GM23338 (cell line): ENCODE results near the gene NABP1.

Experiments used
- EZH2 ChIP-seq: fragments of 200-600 bp; sonication (generic); IDR thresholded peaks from one replicate; pipeline ENCODE4 v1.8.0; 2017; ENCODE audit warnings: antibody characterized with exemption, mild to moderate bottlenecking, low read depth; ENCODE audit not compliant: unreplicated experiment
- EZH2phosphoT487 ChIP-seq: fragments of 200-600 bp; sonication (generic); IDR thresholded peaks from one replicate; pipeline ENCODE4 v1.8.1; 2018; ENCODE audit warnings: antibody characterized with exemption; ENCODE audit not compliant: unreplicated experiment
- JUNB ChIP-seq: IDR thresholded peaks from one replicate; pipeline ENCODE4 v1.6.1; 2016; ENCODE audit warnings: antibody characterized with exemption; ENCODE audit not compliant: unreplicated experiment
- NANOG ChIP-seq: IDR thresholded peaks from 2 replicates; pipeline ENCODE4 v1.6.1; 2016; ENCODE audit warnings: antibody characterized with exemption, borderline replicate concordance
- POLR2AphosphoS5 ChIP-seq: IDR thresholded peaks from 2 replicates; pipeline ENCODE4 v1.6.1; 2016; ENCODE audit warnings: antibody characterized with exemption, low read depth
- STAT1 ChIP-seq: IDR thresholded peaks from one replicate; pipeline ENCODE4 v1.6.1; 2016; ENCODE audit warnings: antibody characterized with exemption; ENCODE audit not compliant: unreplicated experiment
- ZNF114 ChIP-seq: fragments of 250-450 bp; sonication (Bioruptor Pico); IDR thresholded peaks from 2 replicates; pipeline ENCODE4 v1.5.0; 2020; ENCODE audit warnings: mild to moderate bottlenecking, moderate library complexity
- TF ChIP-seq, protein P1 (sequence below), 2 experiments: fragments of 200-600 bp in 1 of 2; sonication (generic) in 1 of 2; conservative IDR thresholded peaks; 2 replicates each; pipeline versions ENCODE4 v1.5.1 to v1.6.1; 2016 to 2017; ENCODE audit warnings: antibody characterized with exemption in 2 of 2, low read depth in 2 of 2, mild to moderate bottlenecking in 2 of 2, moderate library complexity in 1 of 2
- TF ChIP-seq, protein P2 (sequence below): IDR thresholded peaks from one replicate; pipeline ENCODE4 v1.6.1; 2018; ENCODE audit warnings: antibody characterized with exemption; ENCODE audit not compliant: unreplicated experiment
- TF ChIP-seq, protein P3 (sequence below): fragments of 250-450 bp; sonication (Bioruptor Pico); IDR thresholded peaks from 2 replicates; pipeline ENCODE4 v1.5.0; 2020; ENCODE audit warnings: mild to moderate bottlenecking, moderate library complexity
- TF ChIP-seq, protein P4 (sequence below): IDR thresholded peaks from 2 replicates; pipeline ENCODE4 v1.6.1; 2016; ENCODE audit warnings: antibody characterized with exemption

DNA sequence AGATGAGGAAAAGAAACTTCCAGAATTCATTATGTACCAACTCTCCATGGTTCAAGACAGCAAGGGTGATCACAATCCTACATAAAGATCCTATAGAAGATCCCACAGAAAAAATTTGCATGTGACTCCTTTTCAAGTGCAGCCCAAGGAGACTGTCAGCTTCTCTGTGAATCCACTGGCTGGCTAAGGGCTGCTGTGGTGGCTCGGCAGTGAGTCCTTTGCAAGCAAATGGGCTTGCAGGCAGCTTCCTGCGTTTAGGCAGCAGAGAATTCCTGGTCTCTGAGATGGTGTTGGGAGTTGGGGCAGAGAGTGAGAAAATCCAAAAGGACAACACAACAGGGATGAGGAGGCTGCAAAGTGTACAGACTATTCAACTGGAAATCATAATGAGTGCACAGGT lies 43.4 kb downstream of the NABP1 start:
- TF ChIP-seq, protein P1, sequence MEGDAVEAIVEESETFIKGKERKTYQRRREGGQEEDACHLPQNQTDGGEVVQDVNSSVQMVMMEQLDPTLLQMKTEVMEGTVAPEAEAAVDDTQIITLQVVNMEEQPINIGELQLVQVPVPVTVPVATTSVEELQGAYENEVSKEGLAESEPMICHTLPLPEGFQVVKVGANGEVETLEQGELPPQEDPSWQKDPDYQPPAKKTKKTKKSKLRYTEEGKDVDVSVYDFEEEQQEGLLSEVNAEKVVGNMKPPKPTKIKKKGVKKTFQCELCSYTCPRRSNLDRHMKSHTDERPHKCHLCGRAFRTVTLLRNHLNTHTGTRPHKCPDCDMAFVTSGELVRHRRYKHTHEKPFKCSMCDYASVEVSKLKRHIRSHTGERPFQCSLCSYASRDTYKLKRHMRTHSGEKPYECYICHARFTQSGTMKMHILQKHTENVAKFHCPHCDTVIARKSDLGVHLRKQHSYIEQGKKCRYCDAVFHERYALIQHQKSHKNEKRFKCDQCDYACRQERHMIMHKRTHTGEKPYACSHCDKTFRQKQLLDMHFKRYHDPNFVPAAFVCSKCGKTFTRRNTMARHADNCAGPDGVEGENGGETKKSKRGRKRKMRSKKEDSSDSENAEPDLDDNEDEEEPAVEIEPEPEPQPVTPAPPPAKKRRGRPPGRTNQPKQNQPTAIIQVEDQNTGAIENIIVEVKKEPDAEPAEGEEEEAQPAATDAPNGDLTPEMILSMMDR (conservative IDR thresholded peaks at IDR 0.05; ENCODE audit: low read depth in 2 of 2), result no peak
- TF ChIP-seq, protein P2, sequence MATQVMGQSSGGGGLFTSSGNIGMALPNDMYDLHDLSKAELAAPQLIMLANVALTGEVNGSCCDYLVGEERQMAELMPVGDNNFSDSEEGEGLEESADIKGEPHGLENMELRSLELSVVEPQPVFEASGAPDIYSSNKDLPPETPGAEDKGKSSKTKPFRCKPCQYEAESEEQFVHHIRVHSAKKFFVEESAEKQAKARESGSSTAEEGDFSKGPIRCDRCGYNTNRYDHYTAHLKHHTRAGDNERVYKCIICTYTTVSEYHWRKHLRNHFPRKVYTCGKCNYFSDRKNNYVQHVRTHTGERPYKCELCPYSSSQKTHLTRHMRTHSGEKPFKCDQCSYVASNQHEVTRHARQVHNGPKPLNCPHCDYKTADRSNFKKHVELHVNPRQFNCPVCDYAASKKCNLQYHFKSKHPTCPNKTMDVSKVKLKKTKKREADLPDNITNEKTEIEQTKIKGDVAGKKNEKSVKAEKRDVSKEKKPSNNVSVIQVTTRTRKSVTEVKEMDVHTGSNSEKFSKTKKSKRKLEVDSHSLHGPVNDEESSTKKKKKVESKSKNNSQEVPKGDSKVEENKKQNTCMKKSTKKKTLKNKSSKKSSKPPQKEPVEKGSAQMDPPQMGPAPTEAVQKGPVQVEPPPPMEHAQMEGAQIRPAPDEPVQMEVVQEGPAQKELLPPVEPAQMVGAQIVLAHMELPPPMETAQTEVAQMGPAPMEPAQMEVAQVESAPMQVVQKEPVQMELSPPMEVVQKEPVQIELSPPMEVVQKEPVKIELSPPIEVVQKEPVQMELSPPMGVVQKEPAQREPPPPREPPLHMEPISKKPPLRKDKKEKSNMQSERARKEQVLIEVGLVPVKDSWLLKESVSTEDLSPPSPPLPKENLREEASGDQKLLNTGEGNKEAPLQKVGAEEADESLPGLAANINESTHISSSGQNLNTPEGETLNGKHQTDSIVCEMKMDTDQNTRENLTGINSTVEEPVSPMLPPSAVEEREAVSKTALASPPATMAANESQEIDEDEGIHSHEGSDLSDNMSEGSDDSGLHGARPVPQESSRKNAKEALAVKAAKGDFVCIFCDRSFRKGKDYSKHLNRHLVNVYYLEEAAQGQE, result no peak
- TF ChIP-seq NANOG (no peak), POLR2AphosphoS5 (no peak), JUNB (no peak), EZH2 (no peak), STAT1 (no peak), ZNF114 (CRISPR knock-in tag) (no peak), EZH2phosphoT487 (no peak)
- TF ChIP-seq, protein P3, sequence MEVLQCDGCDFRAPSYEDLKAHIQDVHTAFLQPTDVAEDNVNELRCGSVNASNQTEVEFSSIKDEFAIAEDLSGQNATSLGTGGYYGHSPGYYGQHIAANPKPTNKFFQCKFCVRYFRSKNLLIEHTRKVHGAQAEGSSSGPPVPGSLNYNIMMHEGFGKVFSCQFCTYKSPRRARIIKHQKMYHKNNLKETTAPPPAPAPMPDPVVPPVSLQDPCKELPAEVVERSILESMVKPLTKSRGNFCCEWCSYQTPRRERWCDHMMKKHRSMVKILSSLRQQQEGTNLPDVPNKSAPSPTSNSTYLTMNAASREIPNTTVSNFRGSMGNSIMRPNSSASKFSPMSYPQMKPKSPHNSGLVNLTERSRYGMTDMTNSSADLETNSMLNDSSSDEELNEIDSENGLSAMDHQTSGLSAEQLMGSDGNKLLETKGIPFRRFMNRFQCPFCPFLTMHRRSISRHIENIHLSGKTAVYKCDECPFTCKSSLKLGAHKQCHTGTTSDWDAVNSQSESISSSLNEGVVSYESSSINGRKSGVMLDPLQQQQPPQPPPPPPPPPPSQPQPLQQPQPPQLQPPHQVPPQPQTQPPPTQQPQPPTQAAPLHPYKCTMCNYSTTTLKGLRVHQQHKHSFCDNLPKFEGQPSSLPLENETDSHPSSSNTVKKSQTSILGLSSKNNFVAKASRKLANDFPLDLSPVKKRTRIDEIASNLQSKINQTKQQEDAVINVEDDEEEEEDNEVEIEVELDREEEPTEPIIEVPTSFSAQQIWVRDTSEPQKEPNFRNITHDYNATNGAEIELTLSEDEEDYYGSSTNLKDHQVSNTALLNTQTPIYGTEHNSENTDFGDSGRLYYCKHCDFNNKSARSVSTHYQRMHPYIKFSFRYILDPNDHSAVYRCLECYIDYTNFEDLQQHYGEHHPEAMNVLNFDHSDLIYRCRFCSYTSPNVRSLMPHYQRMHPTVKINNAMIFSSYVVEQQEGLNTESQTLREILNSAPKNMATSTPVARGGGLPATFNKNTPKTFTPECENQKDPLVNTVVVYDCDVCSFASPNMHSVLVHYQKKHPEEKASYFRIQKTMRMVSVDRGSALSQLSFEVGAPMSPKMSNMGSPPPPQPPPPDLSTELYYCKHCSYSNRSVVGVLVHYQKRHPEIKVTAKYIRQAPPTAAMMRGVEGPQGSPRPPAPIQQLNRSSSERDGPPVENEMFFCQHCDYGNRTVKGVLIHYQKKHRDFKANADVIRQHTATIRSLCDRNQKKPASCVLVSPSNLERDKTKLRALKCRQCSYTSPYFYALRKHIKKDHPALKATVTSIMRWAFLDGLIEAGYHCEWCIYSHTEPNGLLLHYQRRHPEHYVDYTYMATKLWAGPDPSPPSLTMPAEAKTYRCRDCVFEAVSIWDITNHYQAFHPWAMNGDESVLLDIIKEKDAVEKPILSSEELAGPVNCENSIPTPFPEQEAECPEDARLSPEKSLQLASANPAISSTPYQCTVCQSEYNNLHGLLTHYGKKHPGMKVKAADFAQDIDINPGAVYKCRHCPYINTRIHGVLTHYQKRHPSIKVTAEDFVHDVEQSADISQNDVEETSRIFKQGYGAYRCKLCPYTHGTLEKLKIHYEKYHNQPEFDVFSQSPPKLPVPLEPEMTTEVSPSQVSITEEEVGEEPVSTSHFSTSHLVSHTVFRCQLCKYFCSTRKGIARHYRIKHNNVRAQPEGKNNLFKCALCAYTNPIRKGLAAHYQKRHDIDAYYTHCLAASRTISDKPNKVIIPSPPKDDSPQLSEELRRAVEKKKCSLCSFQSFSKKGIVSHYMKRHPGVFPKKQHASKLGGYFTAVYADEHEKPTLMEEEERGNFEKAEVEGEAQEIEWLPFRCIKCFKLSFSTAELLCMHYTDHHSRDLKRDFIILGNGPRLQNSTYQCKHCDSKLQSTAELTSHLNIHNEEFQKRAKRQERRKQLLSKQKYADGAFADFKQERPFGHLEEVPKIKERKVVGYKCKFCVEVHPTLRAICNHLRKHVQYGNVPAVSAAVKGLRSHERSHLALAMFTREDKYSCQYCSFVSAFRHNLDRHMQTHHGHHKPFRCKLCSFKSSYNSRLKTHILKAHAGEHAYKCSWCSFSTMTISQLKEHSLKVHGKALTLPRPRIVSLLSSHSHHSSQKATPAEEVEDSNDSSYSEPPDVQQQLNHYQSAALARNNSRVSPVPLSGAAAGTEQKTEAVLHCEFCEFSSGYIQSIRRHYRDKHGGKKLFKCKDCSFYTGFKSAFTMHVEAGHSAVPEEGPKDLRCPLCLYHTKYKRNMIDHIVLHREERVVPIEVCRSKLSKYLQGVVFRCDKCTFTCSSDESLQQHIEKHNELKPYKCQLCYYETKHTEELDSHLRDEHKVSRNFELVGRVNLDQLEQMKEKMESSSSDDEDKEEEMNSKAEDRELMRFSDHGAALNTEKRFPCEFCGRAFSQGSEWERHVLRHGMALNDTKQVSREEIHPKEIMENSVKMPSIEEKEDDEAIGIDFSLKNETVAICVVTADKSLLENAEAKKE, result no peak
- TF ChIP-seq, protein P4, sequence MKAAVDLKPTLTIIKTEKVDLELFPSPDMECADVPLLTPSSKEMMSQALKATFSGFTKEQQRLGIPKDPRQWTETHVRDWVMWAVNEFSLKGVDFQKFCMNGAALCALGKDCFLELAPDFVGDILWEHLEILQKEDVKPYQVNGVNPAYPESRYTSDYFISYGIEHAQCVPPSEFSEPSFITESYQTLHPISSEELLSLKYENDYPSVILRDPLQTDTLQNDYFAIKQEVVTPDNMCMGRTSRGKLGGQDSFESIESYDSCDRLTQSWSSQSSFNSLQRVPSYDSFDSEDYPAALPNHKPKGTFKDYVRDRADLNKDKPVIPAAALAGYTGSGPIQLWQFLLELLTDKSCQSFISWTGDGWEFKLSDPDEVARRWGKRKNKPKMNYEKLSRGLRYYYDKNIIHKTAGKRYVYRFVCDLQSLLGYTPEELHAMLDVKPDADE, result no peak
